Activated CD4-positive, alpha-beta T cell treated with anti-CD3 and anti-CD28 coated beads for 1 hour (primary cell): ENCODE measurements around the gene NPR2.
A peak's percentile ranks its signal among the peaks of the same experiment; 100 is the strongest.

Source experiments
- DNase-seq: peaks from one replicate; pipeline ENCODE4 v3.0.0-alpha.2; 2020

The NPR2 gene

DNA sequence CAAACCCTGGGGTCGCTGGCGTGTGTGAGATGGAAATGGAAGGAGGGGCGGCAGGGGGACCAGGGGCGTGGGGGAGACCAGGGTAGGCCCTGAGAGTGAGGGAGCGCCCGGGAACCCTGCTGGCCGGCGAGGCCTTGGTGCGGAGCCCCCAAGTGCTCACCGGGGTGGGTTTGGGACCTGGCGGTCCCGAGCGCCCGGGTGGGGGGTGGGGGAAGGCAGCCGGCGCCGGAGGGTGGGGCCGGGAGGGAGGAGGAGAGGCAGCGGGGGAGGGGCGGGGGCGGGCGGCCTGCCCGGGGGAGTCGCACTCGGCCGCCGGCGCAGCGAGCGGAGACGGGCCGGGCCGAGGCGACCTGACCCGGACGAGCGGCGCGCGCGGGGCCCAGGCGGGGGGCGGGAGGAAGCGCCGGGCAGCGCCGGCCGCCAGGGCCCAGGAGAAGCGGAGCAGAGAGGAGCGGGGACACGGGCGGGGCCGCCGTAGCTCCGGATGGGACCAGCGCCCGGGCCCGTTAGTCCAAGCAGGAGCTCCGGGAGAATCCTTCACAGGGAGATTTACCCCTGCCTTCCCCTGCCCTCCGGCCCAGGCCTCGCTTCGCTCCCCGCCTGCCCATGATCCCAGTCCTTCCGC is at the start of gene NPR2:
Gene NPR2, plus strand, starts transcription at position 295 of the 625 bp plus-strand sequence. CDS start 818 bp downstream, outside the sequence.
- DNase-seq: no peak

DNA sequence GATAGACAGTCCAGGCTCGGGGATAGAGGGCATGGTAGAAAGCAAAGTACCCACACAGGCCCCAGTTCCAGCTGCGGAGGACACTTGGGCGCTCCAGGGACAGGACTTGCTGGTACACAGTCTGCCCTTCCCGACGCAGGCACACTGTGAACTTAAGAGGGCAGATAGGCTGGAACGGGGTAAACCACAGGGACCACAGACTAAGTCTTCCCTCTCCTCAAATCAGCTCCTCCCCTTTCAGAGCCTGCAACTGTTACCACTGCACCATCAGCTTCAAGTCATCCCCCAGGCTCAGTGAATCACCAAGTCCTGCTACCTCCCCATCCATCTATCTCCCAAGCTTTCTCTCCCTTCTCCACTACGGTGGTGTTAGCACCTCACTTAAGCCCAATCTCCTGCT is 49.7 kb upstream of the NPR2 start:
- DNase-seq: no peak

DNA sequence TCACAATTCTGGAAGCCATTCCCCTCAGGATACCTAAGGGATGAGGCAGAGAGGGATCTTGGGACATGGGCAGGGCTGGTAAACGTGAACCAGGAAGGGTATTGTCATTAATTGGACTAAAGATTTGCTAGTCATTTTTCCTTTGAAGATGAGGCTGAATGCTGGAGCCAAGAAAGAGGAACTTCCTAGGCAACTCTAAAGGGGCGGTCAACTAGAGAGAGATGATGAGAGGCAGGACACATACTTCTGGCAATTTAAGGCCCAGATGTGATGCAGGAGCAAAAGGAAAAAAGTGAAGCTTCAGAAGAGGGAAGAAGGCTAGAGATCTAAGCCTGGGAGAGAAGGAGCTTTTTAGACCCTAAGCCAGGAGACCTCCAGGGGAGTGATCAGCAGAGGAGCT is 47.9 kb upstream of the NPR2 start:
- no peak for DNase-seq

DNA sequence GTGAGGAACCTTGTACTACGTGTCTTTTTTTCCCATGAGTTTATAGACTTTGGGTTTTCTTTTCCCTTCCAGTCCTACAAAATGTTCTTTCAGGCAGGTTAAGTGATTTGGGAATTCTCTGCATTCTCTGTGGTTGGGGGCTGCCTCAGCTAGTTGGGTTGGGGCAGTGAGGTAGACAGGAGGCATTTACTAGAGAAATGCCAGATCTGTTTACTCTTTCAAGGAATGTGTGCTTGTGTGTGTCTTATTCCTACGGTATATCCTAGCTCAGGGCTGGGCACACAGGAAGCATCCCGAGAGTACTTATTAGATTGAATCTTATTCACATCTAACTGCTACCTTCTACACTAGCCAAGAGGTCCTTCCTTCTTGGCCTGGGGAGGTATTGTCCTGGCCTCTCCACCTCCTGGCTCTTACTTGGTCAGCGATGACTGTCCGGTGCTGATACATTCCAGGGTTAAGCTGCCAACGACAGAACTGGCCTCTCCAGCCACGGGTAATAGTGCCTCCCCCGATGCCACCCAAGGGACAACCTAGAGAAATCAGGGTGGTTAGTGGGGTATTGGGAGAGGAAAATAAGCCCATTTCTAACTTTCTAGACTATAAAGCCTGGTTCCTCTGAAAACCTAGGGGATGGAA is 47.4 kb upstream of the NPR2 start:
- no peak for DNase-seq

DNA sequence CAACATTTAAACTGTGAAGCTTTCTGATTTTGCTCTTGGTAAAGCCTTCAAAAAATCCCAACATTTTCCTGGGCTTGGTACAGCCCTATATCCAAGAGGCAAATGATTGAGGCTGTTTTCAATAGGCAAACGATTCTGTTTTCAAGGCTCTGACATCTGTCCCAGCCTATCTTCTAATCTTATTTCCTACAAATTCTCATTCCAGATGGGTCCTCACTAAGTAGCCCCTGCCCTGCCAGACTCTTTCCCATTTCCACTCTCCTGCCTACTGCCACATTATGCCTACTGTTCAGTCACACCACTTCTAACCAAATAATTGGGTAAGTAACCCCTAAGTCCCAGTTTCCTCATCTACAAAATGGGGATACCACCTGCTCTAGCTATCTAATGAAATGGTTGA is 45.8 kb upstream of the NPR2 start:
- no peak for DNase-seq

DNA sequence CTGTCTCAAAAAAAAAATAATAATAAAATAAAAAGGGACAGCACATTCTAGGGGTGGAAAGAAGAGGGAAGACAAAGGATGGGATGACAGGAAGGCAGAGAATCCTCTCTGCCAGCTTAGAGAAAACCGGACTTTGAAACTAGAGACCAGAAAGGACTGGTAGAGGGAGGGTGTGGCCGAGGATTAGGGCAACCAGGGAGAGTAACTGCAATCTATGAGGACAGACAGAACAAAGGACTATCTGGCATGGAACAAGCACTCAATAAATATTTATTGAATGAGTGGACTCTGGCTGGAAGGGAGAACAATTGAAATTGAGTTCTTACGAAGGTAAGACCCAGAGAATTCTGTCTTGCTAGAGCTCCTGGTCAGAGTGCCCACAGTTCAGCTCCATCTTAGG is 44.8 kb upstream of the NPR2 start:
- no peak for DNase-seq

DNA sequence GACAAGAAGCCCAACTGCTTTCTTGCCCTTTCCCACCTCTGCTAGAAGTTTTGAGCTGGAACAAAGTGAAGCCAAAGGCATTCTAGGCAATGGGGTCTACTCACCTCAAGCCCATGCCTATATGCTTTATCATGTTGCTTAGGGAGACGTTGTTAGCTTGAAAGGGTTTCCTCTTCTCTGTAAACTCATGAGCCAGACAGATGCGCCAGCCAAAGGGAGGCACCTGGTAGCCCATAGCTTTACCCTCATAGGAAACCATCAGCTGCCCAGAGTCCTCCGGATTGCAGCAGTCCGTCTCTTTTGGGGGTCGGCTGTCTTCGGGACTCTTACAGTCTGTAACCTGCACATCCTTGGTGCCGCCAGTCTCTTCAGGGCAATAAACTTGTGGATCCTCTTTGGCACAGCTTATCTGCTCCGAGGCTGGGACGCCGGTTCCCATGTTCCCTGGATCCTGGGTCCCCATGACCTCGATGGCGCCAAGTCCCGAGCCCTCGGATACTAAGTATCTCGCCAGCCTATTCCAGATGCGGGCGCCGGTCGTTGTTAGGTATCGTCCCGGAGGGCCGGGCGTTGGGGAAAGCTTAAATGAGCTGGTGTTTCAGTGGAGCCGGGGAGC is 43.0 kb upstream of the NPR2 start:
- no peak for DNase-seq

DNA sequence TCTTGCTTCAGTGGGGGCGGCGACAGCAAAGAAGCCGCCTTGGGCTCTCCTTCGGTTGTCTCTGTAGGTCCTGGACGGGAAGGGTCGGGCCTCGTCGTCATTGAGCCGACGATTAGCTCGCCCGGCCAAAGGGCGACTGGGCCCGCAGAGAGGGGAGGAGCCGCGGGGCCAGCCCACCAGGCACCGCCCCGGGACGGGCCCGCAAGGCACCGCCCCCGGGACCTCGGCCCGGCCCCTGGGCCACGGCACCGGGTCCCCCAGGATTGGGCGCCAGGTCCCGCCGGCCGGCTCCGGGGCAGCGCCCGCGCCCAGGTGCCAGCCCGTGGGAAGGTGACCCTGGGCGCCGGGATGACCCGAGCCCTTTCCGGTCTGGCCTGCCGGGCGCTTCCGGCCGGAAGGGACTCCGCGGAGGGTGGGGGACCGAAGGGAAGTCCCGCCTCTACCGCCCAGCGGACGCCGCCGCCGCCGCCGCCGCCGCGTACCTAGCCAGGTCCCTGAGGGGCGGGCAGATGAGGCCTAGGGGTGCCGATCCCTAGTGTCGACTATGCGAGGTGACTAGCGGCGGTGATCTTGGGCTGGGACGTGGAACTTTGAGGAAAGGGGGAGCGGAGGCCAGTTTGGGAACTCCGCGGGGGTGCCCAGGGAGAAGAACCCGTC is 42.4 kb upstream of the NPR2 start, which contains the start of the genes GBA2 and RGP1:
Gene GBA2, minus strand, starts transcription at position 371 of the 657 bp plus-strand sequence. CDS start 524 bp downstream, outside the sequence.
Gene RGP1, plus strand, starts transcription at position 430 of the 657 bp plus-strand sequence. CDS start 469 bp downstream, outside the sequence.
- peak; percentile 40 for DNase-seq

DNA sequence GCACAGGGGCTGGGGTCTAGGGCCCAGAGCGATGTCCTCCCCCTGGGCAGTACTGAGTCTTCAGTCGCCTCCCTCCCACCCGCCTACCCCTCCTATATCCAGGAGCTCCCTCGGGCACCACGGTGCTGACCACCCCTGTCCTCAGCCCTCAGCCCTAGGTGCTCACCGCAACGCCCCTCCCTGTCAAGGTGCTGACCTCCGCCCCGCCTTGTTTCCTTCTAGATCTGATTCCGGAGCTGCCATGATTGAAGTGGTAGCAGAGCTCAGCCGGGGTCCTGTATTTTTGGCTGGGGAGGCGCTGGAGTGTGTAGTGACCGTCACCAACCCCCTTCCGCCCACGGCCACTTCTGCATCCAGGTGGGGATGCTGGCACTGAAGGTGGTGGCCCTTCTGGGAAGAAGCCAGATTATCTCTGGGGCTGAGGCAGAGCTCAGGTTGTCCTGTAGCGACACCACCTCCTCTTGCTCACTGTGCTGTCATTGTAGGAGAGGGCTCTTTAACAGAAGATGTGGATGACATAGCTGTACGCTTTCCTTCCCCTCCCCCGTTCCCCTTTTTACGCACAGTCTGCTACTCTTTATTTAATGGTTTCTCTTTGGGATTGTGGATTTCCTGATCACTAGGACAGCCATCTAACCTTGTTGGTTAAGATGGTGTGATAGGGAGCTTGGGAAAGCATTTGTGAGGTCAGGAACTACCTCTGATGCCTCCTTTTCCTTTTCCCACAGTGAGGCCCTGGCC is 41.7 kb upstream of the NPR2 start:
- no peak for DNase-seq

DNA sequence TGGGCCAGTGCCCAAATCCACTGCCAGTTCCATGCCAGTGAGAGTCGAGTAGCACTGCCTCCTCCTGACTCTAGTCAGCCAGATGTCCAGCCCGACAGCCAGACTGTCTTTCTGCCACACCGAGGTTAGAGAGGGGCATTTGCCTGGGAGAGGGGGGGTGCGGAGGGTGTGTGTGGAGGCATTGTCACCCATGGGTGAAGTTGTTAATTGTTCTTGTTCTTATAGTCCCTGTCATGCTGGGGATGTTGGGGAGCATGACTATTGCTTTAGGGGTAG is 41.2 kb upstream of the NPR2 start:
- DNase-seq: no peak

DNA sequence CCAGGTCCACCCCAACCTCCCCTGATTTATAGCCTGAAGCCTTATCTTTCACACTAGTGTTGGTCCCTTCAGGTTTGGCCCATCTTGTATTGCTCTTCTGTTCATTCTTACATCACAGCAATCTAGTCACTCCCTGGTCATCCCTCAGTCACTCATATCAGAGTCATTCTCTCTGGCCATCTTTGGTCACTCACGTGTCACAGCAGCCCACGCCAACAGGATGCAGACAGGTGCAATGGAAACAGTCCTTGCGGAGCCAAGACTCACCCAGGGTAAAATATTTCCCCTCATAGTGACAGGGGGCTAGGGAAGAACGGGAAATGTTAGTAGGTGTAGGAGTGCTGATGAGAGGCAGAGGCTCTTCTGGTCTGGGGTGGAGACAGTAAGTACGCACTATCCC is 37.9 kb upstream of the NPR2 start:
- DNase-seq: no peak

DNA sequence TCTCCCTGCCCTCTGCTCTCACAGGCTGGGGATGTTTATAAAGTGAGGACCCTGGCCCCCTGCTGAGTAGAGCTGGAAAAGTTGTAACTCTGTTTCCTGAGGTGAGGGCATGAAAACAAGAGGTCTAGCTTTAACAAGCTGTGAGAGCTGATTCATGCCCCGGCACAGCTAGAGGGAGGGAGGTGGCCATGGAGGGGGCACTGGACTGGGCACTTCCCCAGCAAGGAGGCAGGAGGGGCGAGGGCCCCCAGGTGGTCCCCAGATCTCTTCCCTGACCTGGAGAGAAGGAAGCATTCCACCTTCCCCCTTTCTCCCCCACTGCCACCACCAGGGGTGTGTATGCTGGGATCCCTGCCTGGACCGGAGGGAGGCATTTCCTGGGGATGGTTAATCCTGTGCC is 37.1 kb upstream of the NPR2 start, which contains the start of gene MSMP:
Gene MSMP, minus strand, starts transcription at position 13 of the 400 bp plus-strand sequence. CDS start 147 bp downstream, outside the sequence.
- DNase-seq: no peak

DNA sequence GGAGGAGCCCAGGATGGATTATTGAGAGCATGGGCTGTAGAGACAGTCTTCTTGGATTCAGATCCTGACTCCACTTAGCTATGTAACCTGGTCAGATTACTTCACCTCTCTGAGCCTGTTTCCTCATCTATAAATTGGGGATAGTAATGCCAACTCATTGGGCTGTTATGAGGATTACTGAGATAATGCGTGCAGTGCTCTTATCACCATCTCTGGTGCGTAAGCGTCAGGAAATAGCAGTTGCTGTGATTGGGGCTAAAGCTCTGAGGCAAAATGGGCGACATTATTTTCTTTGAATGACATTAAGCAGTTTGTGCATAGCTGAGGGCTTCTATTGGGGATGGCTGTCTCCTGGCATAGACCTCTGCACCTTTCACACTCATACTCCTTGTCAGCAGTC is 36.3 kb upstream of the NPR2 start:
- no peak for DNase-seq

DNA sequence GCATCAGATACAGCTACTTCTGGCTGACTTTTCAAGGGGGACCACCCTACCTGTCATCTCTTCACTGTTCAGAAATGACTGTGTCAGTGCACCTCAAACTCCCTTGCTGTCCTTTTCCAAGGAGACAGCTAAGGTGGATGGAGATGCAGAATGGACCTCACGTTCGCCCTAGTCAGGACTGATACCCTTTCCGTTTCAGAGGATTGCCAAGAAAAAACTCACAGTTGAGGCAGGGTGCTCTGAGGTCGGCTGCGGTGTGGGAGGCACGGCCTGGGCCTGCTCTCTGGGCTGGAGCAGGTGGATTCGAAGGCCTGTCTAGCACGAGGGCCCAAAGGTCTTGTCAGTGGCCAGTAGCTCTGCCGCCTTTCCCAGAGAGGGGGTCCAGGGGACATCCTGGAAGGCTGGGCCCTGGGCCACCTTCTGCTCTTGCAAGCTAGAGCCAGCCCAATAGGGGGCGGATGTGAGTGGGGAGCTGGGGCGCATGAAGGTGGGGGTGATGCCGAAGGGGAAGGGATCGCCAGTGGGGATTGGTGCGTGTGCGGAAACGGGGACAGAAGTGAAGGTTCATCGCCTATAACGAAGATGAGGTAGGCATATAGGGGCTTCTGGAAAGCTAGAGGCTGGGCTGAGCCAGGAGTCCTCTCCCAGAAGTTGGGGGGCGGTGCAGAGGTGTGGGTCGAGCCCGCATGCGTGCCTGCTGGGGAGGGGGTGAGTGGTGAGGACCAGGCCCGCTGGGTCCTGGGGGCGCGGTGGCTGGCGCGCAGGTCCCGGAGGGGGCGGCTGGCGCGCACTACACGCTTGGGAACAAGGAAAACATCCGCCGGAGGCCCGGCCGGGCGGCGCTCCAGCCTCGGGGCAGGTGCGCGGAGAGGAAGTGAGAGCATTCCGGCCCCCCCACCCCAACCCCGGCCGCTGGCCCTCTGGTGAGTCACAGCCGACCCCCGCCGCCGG is 34.8 kb upstream of the NPR2 start:
- peak; percentile 62 for DNase-seq

DNA sequence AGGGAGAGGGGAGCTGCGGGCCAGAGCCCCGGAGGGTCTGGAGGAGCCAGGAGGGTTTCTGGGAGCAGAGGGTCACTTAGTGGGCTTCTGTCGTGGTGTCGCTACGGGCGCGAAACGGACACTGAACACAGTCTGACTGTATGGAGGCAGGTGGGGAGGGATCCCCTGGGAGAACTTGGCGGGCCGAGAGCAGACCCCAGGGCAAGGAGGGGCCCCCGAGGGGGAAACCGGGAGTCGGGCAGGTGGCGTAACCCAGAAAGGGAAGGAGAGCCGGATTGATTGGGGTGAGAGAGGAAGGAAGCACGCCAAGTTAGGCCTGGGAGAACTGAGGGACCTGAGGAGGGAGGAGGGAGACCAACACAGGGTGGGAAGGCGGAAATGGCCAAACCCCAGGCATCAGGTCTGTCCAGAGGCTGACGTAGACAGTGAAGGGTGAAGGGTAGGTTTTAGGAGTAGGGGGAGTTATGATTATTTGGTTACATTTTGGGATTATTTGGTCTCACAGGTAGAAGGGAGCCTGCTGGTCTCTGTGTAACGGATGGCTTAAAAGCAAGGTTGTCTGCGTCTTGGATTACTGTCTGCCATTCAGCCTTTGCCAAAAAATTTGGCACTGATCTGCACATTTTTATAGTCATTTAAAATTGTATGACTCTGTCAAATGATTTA is 34.0 kb upstream of the NPR2 start:
- DNase-seq: no peak

DNA sequence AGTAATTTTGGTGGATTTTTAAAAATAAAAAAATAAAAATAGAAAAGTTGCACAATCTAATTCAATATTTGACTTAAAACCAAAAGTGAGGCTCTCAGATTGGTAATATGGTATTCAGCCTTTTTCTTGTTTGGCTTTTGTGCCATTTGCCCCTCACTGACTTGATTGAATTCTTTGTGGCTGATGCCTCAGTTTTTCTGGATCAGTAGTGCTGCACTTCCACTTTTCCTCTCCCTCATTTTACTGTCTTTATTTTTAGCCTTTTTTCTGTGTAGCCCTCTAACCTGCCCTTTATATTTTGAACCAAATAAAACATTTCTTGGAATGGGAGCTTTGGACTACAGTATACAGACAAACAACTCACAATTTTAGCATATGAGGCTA is 33.5 kb upstream of the NPR2 start:
- DNase-seq: no peak

DNA sequence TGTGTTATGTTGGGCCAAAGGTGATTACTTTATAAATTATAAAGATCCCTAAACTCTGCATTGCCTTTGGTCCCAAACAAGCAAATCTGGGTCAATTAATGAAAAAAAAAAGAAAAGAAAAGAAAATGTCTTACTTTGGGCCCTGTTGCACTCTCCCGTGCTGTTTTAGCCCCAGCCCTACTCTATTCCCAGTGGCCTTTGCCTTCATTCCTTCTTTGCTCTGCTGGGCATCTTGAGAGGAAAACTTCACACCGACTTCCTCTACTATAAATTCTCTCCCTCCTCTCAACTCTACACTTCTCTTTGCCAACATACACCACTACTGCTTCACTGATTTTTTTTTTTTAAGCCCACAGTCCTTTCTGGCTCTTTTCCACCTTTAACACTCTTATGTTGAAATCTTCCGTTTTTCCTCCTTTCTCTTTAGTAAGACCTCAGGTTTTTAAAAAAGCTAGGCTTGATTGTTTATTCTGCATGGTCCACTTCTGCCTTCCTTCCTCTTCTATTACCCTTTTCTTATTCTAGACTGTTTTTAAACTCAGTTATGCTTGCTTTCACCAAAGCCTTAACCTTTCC is 32.8 kb upstream of the NPR2 start:
- no peak for DNase-seq

DNA sequence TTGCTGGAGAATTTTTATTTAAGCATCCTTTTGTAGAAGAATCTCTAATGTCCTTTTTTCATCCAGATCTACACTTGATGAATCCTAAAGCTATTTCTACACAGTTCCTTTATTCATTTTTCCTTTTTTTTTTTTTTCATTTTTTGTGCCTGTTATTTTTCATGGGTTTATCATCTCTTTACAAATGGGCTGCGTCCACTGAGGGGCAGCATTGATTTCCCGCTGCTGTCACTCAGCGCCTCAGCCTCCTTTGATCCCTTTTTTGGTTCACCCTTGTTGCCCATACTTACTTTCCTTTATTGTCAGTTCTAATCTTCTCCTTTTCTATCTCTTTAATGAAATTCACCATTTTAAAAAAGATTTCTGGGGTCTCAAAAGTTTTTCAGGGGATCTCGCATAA is 31.6 kb upstream of the NPR2 start:
- DNase-seq: no peak

DNA sequence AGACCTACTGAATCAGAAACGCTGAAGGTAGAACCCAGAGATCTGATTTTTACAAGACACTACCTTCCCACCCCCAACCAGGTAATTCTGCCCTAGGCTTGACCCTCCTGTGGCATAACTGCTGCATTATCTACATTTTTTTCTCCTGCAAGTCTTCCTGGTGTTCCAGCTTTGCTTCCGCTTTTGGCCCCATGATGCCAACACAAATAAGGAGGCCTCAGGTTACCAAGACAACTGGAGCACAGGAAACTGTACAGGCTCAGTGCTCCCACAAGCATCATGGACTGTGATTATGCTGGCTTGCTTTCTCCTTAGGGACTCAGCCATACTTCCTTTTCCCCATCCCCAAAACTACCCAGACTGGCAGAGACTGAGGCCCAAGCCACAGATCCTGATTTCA is 30.7 kb upstream of the NPR2 start:
- no peak for DNase-seq

DNA sequence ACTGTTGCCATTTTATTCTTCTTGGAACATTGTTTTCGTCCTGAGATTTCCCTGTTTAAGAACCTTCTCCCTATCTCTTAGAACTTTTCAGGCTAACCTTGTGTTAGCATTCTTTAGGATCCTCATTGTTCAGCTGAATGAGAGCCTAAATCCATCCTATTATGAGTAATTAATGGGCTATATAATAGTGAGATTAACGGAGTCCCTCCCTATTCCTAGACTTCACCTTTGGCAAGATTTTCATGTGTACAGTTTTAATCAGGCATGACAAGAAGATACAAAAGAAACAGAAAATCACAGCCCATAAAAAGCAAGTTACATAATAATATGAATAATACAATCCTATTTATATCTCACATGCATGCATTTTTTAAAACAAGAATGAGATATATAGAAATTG is 28.2 kb upstream of the NPR2 start:
- no peak for DNase-seq

DNA sequence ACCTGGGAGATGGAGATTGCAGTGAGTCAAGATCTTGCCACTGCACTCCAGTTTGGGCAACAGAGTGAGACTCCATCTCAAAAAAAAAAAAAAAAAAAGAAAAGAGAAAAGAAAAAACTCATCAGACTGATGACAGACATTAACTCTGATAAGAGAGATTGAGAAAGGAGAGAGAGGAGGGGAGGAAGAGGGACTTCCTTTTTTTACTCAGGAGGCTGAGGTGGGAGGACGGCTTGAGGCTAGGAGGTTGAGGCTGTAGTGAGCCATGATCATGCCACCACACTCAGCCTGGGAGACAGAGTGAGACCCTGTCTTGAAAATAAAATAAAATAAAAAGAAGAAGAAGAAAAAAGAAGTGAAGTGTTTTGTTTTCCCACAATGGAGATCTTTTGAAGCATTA is 27.6 kb upstream of the NPR2 start:
- no peak for DNase-seq
